Transverse colon (tissue), 4 donors: ENCODE data around the gene PSMD11. TPM values are rescaled to one million over a fixed set of nuclear protein-coding genes. Genes with fewer than 3 reads are reported as not detected.
A peak's percentile ranks its signal among the peaks of the same experiment; 100 is the strongest.

ENCODE experiments used
- DNase-seq: peaks from one replicate; pipeline ENCODE4 v3.0.0-alpha.2; 2019
- H3K27ac ChIP-seq, 4 donors: fragments of 200-600 bp; sonication (generic); 2 replicates each; pipeline ENCODE4 v1.5.1; 2016 to 2018; ENCODE audit warnings: inconsistent platforms in 4 of 4
- H3K27me3 ChIP-seq: fragments of 200-600 bp; sonication (generic); 2 replicates; pipeline ENCODE4 v1.5.1; 2017; ENCODE audit warnings: inconsistent platforms
- H3K36me3 ChIP-seq, 4 donors: fragments of 200-600 bp; sonication (generic); 2 replicates each; pipeline ENCODE4 v1.5.1; 2017 to 2019; ENCODE audit warnings: inconsistent platforms in 4 of 4
- H3K4me1 ChIP-seq, 4 donors: fragments of 200-600 bp; sonication (generic); 2 replicates each; pipeline ENCODE4 v1.5.1; 2017 to 2020; ENCODE audit warnings: inconsistent platforms in 4 of 4
- H3K4me3 ChIP-seq, 4 donors: fragments of 200-600 bp; sonication (generic); 1 replicate in 1 of 4; 2 replicates in 3 of 4; pipeline versions ENCODE4 v1.5.1 to v1.6.1; 2017 to 2019; ENCODE audit warnings: inconsistent platforms in 4 of 4
- H3K9me3 ChIP-seq, 2 donors: fragments of 200-600 bp; sonication (generic); 2 replicates each; pipeline ENCODE4 v1.5.1; 2017 to 2019; ENCODE audit warnings: inconsistent platforms in 2 of 2
- CTCF ChIP-seq, 5 experiments: fragments of 200-600 bp in 3 of 5; fragments of 450-650 bp in 2 of 5; sonication (generic) in 3 of 5; IDR thresholded peaks; 1 replicate in 2 of 5; 2 replicates in 3 of 5; pipeline ENCODE4 v1.5.1; 2016 to 2017; ENCODE audit warnings: antibody characterized with exemption in 5 of 5, inconsistent platforms in 3 of 5, mild to moderate bottlenecking in 2 of 5, moderate library complexity in 1 of 5
- EP300 ChIP-seq: sonication (generic); formaldehyde crosslinking; IDR thresholded peaks from one replicate; pipeline ENCODE4 v1.6.1; 2017; ENCODE audit warnings: antibody characterized with exemption, low read depth
- POLR2A ChIP-seq: fragments of 450-650 bp; IDR thresholded peaks from one replicate; pipeline ENCODE4 v1.6.1; 2016; ENCODE audit warnings: antibody characterized with exemption, mild to moderate bottlenecking, moderate library complexity
- POLR2AphosphoS5 ChIP-seq, 3 donors: sonication (generic); formaldehyde crosslinking; IDR thresholded peaks; one replicate each; pipeline ENCODE4 v1.6.1; 2016; ENCODE audit warnings: antibody characterized with exemption in 3 of 3
- WGBS, 2 donors: methylation state at CpG; one replicate each; pipeline ENCODE4 v1.1.5; 2018; ENCODE audit warnings: low coverage in 1 of 2; 5-methylcytosine and 5-hydroxymethylcytosine counted together
- in situ Hi-C, 4 donors: fragments of 200-750 bp; cut with MboI; loops; one replicate each; pipeline versions ENCODE4 v1.15.0 to v1.15.1; 2017; ENCODE audit warnings: low sequenced_read_pairs in 3 of 4, low pct_ligation_motif_present in 1 of 4, low pct_unique_long_range_greater_than_20kb in 1 of 4
- intact Hi-C: fragments of 100-400 bp; cut with DNase I; formaldehyde crosslinking; loops from one replicate; pipeline ENCODE4 v1.15.1; 2023; ENCODE audit warnings: low total_unique reads
- total RNA-seq, 4 donors: library from RNA; depleted of rRNA; stranded (reverse); fragments of >200 nt; gene quantifications; one replicate each; pipeline ENCODE4 v1.1.0, GENCODE V29; 2016

The PSMD11 gene
- total RNA-seq, 4 donors from 2014 or later: 20.9 to 238 (median 62.3) TPM

GRCh38 chr17:32453370-32453769 lies 9.1 kb downstream of the PSMD11 start:
- no peak for DNase-seq
- H3K4me1 ChIP-seq: peaks cover 0 to 14% (median 5%) of the 10 kb centered on the region in 4 donors
- no peaks in the 10 kb centered on the region for H3K27me3 ChIP-seq
- peaks cover 0 to 76% (median 19%) of the 10 kb centered on the region in 4 donors for H3K36me3 ChIP-seq
- TF ChIP-seq POLR2A (no peak), EP300 (no peak), POLR2AphosphoS5 (IDR thresholded peaks at IDR 0.05) (no peak), CTCF (IDR thresholded peaks at IDR 0.05) (no peak)
- H3K9me3 ChIP-seq: no peaks in the 10 kb centered on the region
- WGBS, 2 donors: 93 to 100% methylated on average over 2 of the region's 2 CpGs
- no peak overlapping the region for H3K4me3 ChIP-seq
- in situ Hi-C loops (loop anchor here in 2 of 4 donors (25.0 kb wide), 1 partner anchor 309 kb away; no protein-coding TSS in a partner anchor), intact Hi-C loops (no loop called here)
- H3K27ac ChIP-seq: no peak overlapping the region

- Histone ChIP-seq H3K27ac (peak overlapping the region in 2 of 4 donors; percentile 53 to 55), H3K4me1 (peaks cover 0 to 5% (median 1%) of the 10 kb centered on the region in 4 donors), H3K27me3 (no peaks in the 10 kb centered on the region), H3K36me3 (peaks cover 0 to 40% (median 15%) of the 10 kb centered on the region in 4 donors), H3K9me3 (no peaks in the 10 kb centered on the region), H3K4me3 (no peak overlapping the region)
- intact Hi-C loops: no loop called here
- TF ChIP-seq EP300 (no peak), POLR2AphosphoS5 (IDR thresholded peaks at IDR 0.05) (no peak), POLR2A (no peak), CTCF (IDR thresholded peaks at IDR 0.05) (no peak)
- DNase-seq: no peak
- in situ Hi-C loops: loop anchor here in 2 of 4 donors (25.0 kb wide), 1 partner anchor 304 kb away; no protein-coding TSS in a partner anchor
Measured at GRCh38 chr17:32458371-32458770, 14.1 kb downstream of the PSMD11 start.

- Histone ChIP-seq H3K36me3 (peaks cover 0 to 43% (median 13%) of the 10 kb centered on the region in 4 donors), H3K27me3 (no peaks in the 10 kb centered on the region), H3K4me3 (no peak overlapping the region), H3K9me3 (no peaks in the 10 kb centered on the region), H3K4me1 (peaks cover 0 to 5% (median 1%) of the 10 kb centered on the region in 4 donors), H3K27ac (no peak overlapping the region)
- intact Hi-C loops (no loop called here), in situ Hi-C loops (loop anchor here in 2 of 4 donors (25.0 kb wide), 1 partner anchor 302 kb away; no protein-coding TSS in a partner anchor)
- TF ChIP-seq POLR2AphosphoS5 (IDR thresholded peaks at IDR 0.05) (no peak), CTCF (IDR thresholded peaks at IDR 0.05) (no peak), POLR2A (no peak), EP300 (no peak)
- 83 to 87% methylated on average over 4 of the region's 4 CpGs for WGBS, 2 donors
- DNase-seq: no peak
Measured at GRCh38 chr17:32460054-32460453, 15.7 kb downstream of the PSMD11 start.

GRCh38 chr17:32461498-32461852 lies 17.2 kb downstream of the PSMD11 start:
- in situ Hi-C loops (loop anchor here in 2 of 4 donors (25.0 kb wide), 1 partner anchor 301 kb away; no protein-coding TSS in a partner anchor), intact Hi-C loops (no loop called here)
- no peak for TF ChIP-seq EP300
- TF ChIP-seq CTCF (IDR thresholded peaks at IDR 0.05): no peak
- no peak for TF ChIP-seq POLR2A
- no peak for TF ChIP-seq POLR2AphosphoS5 (IDR thresholded peaks at IDR 0.05)
- WGBS, 2 donors: 64 to 73% methylated on average over 4 of the region's 4 CpGs
- Histone ChIP-seq H3K4me1 (peaks cover 0 to 5% (median 1%) of the 10 kb centered on the region in 4 donors), H3K27ac (no peak overlapping the region), H3K36me3 (peaks cover 0 to 43% (median 17%) of the 10 kb centered on the region in 4 donors), H3K4me3 (no peak overlapping the region), H3K27me3 (no peaks in the 10 kb centered on the region), H3K9me3 (no peaks in the 10 kb centered on the region)
- DNase-seq: no peak
